IPS-15b (cell line): ENCODE results near the gene ZBTB48.

Source experiments
- H3K27me3 ChIP-seq: one replicate; pipeline ENCODE4 v1.6.1; 2013; ENCODE audit warnings: low read length; ENCODE audit not compliant: control insufficient read depth, insufficient read depth
- H3K36me3 ChIP-seq: one replicate; pipeline ENCODE4 v1.6.1; 2013; ENCODE audit warnings: low read length; ENCODE audit not compliant: control insufficient read depth, insufficient read depth
- H3K4me1 ChIP-seq: one replicate; pipeline ENCODE4 v1.6.1; 2013; ENCODE audit warnings: mild to moderate bottlenecking, low read length; ENCODE audit not compliant: control insufficient read depth, insufficient read depth
- H3K4me3 ChIP-seq: one replicate; pipeline ENCODE4 v1.5.1; 2013; ENCODE audit warnings: low read depth, low read length
- H3K9ac ChIP-seq: one replicate; pipeline ENCODE4 v1.6.1; 2013; ENCODE audit warnings: low read depth, mild to moderate bottlenecking, low read length
- H3K9me3 ChIP-seq: one replicate; pipeline ENCODE4 v1.6.1; 2013; ENCODE audit warnings: mild to moderate bottlenecking, low read length; ENCODE audit not compliant: control insufficient read depth, insufficient read depth

The ZBTB48 gene

GRCh38 chr1:6587261-6588005 is 7.6 kb downstream of the ZBTB48 start:
- H3K36me3 ChIP-seq, result peaks cover 20% of the 10 kb centered on the region
- H3K9me3 ChIP-seq, result no peaks in the 10 kb centered on the region
- H3K9ac ChIP-seq, result no peak overlapping the region
- no peaks in the 10 kb centered on the region for H3K27me3 ChIP-seq
- no peaks in the 10 kb centered on the region for H3K4me1 ChIP-seq
- H3K4me3 ChIP-seq, result no peak overlapping the region

GRCh38 chr1:6588128-6588892 is 8.5 kb downstream of the ZBTB48 start:
- Histone ChIP-seq H3K9ac (no peak overlapping the region), H3K4me1 (no peaks in the 10 kb centered on the region), H3K9me3 (no peaks in the 10 kb centered on the region), H3K4me3 (no peak overlapping the region), H3K27me3 (no peaks in the 10 kb centered on the region), H3K36me3 (peaks cover 29% of the 10 kb centered on the region)

- Histone ChIP-seq H3K9ac (no peak overlapping the region), H3K4me1 (no peaks in the 10 kb centered on the region), H3K9me3 (no peaks in the 10 kb centered on the region), H3K36me3 (peaks cover 36% of the 10 kb centered on the region), H3K4me3 (no peak overlapping the region), H3K27me3 (no peaks in the 10 kb centered on the region)
Measured at GRCh38 chr1:6588893-6589520, 9.2 kb downstream of the ZBTB48 start.

GRCh38 chr1:6590046-6590445 is 10.3 kb downstream of the ZBTB48 start:
- H3K9me3 ChIP-seq, result no peaks in the 10 kb centered on the region
- no peak overlapping the region for H3K4me3 ChIP-seq
- H3K4me1 ChIP-seq, result no peaks in the 10 kb centered on the region
- no peak overlapping the region for H3K9ac ChIP-seq
- peaks cover 44% of the 10 kb centered on the region for H3K36me3 ChIP-seq
- no peaks in the 10 kb centered on the region for H3K27me3 ChIP-seq

- Histone ChIP-seq H3K4me1 (no peaks in the 10 kb centered on the region), H3K27me3 (no peaks in the 10 kb centered on the region), H3K9ac (no peak overlapping the region), H3K9me3 (no peaks in the 10 kb centered on the region), H3K36me3 (peaks cover 55% of the 10 kb centered on the region), H3K4me3 (no peak overlapping the region)
Measured at GRCh38 chr1:6591222-6591621, 11.4 kb downstream of the ZBTB48 start.

GRCh38 chr1:6591644-6592043 is 11.8 kb downstream of the ZBTB48 start:
- Histone ChIP-seq H3K4me3 (no peak overlapping the region), H3K27me3 (no peaks in the 10 kb centered on the region), H3K9ac (no peak overlapping the region), H3K4me1 (no peaks in the 10 kb centered on the region), H3K36me3 (peaks cover 57% of the 10 kb centered on the region), H3K9me3 (no peaks in the 10 kb centered on the region)

- no peaks in the 10 kb centered on the region for H3K27me3 ChIP-seq
- peaks cover 64% of the 10 kb centered on the region for H3K36me3 ChIP-seq
- H3K4me3 ChIP-seq, result no peak overlapping the region
- no peaks in the 10 kb centered on the region for H3K4me1 ChIP-seq
- no peak overlapping the region for H3K9ac ChIP-seq
- no peaks in the 10 kb centered on the region for H3K9me3 ChIP-seq
Measured at GRCh38 chr1:6592441-6592840, 12.6 kb downstream of the ZBTB48 start.

GRCh38 chr1:6592865-6593593 is 13.2 kb downstream of the ZBTB48 start:
- peaks cover 64% of the 10 kb centered on the region for H3K36me3 ChIP-seq
- H3K4me1 ChIP-seq, result no peaks in the 10 kb centered on the region
- H3K9me3 ChIP-seq, result no peaks in the 10 kb centered on the region
- H3K27me3 ChIP-seq, result no peaks in the 10 kb centered on the region
- H3K9ac ChIP-seq, result no peak overlapping the region
- H3K4me3 ChIP-seq, result no peak overlapping the region

- Histone ChIP-seq H3K4me3 (no peak overlapping the region), H3K4me1 (no peaks in the 10 kb centered on the region), H3K27me3 (no peaks in the 10 kb centered on the region), H3K9me3 (no peaks in the 10 kb centered on the region), H3K9ac (no peak overlapping the region), H3K36me3 (peaks cover 62% of the 10 kb centered on the region)
Measured at GRCh38 chr1:6593810-6594209, 14.0 kb downstream of the ZBTB48 start.

- Histone ChIP-seq H3K4me1 (peaks cover 3% of the 10 kb centered on the region), H3K27me3 (no peaks in the 10 kb centered on the region), H3K36me3 (peaks cover 62% of the 10 kb centered on the region), H3K4me3 (no peak overlapping the region), H3K9ac (no peak overlapping the region), H3K9me3 (no peaks in the 10 kb centered on the region)
Measured at GRCh38 chr1:6594977-6595740, 15.4 kb downstream of the ZBTB48 start.

GRCh38 chr1:6596351-6596750 is 16.6 kb downstream of the ZBTB48 start:
- Histone ChIP-seq H3K4me1 (peaks cover 7% of the 10 kb centered on the region), H3K4me3 (no peak overlapping the region), H3K9ac (no peak overlapping the region), H3K9me3 (no peaks in the 10 kb centered on the region), H3K27me3 (no peaks in the 10 kb centered on the region), H3K36me3 (peaks cover 62% of the 10 kb centered on the region)
